ENCODE results near the gene ACBD6.

DNA sequence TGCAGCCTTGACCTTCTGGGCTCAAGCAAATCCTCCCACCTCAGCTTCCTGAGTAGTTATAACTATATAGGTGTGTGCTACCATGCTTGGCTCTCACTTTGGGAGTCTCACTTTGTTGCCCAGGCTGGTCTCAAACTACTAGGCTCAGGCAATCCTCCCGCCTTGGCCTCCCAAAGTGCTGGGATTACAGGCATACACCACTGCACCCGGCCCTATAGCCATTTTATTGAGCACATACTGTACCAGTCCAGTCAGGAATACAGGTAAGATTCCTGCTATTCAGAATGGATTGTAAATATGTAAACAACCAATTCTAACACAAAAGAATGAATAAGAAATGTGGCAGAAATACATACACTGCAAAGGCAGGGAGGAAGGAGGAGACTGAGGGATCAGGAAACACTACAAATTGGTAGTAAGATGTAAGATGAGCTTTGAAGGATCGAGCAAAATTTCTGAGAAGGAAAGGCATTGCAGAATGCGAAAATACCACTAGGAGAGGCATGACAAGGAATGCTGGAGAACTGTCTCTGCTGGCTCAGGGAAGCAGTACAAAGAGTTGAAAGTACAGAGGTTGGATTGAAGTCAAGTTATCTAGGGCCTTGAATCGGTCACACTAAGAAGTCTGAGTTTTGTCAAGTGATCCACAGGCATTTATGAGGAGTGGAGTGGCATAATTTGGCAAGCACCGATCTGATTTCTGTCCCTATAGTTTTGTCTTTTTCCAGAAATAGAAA lies 211.9 kb downstream of the ACBD6 start:
- TF ChIP-seq, protein P1, sequence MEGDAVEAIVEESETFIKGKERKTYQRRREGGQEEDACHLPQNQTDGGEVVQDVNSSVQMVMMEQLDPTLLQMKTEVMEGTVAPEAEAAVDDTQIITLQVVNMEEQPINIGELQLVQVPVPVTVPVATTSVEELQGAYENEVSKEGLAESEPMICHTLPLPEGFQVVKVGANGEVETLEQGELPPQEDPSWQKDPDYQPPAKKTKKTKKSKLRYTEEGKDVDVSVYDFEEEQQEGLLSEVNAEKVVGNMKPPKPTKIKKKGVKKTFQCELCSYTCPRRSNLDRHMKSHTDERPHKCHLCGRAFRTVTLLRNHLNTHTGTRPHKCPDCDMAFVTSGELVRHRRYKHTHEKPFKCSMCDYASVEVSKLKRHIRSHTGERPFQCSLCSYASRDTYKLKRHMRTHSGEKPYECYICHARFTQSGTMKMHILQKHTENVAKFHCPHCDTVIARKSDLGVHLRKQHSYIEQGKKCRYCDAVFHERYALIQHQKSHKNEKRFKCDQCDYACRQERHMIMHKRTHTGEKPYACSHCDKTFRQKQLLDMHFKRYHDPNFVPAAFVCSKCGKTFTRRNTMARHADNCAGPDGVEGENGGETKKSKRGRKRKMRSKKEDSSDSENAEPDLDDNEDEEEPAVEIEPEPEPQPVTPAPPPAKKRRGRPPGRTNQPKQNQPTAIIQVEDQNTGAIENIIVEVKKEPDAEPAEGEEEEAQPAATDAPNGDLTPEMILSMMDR (IDR thresholded peaks at IDR 0.05), result no peak
- TF ChIP-seq POLR2A (IDR thresholded peaks at IDR 0.05), result no peak
